ENCODE results near the gene TNFRSF13B. TPM values are rescaled to one million over a fixed set of nuclear protein-coding genes. Genes with fewer than 3 reads are reported as not detected.
"Not testable (repeated sequence)": the region's sequence is repeated elsewhere in the genome, so short reads cannot be mapped to it uniquely, and the experiment has no call there.

The TNFRSF13B gene
- total RNA-seq, 1 donor from 2014 or later, result not detected

- DNase-seq (ENCODE audit: extremely low spot score, unreplicated experiment), result peak; percentile 56
- Mint-ChIP-seq H3K4me3 (ENCODE audit: unreplicated experiment) (no peak overlapping the region), H3K4me1 (ENCODE audit: unreplicated experiment) (peaks cover 17% of the 10 kb centered on the region), H3K9me3 (ENCODE audit: unreplicated experiment) (peaks cover 3% of the 10 kb centered on the region), H3K27ac (ENCODE audit: unreplicated experiment) (no peak overlapping the region), H3K27me3 (ENCODE audit: unreplicated experiment) (peaks cover 32% of the 10 kb centered on the region), H3K36me3 (ENCODE audit: unreplicated experiment) (no peaks in the 10 kb centered on the region)
- no peak for TF ChIP-seq CTCF (IDR thresholded peaks at IDR 0.05)
Observed at GRCh38 chr17:16900288-16900882, 71.5 kb downstream of the TNFRSF13B start.

- H3K27ac Mint-ChIP-seq (ENCODE audit: unreplicated experiment); H3K9me3 Mint-ChIP-seq (ENCODE audit: unreplicated experiment); H3K4me3 Mint-ChIP-seq (ENCODE audit: unreplicated experiment); H3K36me3 Mint-ChIP-seq (ENCODE audit: unreplicated experiment); H3K4me1 Mint-ChIP-seq (ENCODE audit: unreplicated experiment): not testable (repeated sequence)
- H3K27me3 Mint-ChIP-seq (ENCODE audit: unreplicated experiment), result peaks cover 28% of the 10 kb centered on the region
- DNase-seq (ENCODE audit: extremely low spot score, unreplicated experiment), result peak; percentile 60
Observed at GRCh38 chr17:16897211-16897896, 74.6 kb downstream of the TNFRSF13B start.

GRCh38 chr17:16896235-16896634 lies 75.7 kb downstream of the TNFRSF13B start:
- H3K4me3 Mint-ChIP-seq (ENCODE audit: unreplicated experiment); H3K36me3 Mint-ChIP-seq (ENCODE audit: unreplicated experiment); H3K9me3 Mint-ChIP-seq (ENCODE audit: unreplicated experiment); H3K4me1 Mint-ChIP-seq (ENCODE audit: unreplicated experiment); H3K27ac Mint-ChIP-seq (ENCODE audit: unreplicated experiment): not testable (repeated sequence)
- peak; percentile 25 for DNase-seq (ENCODE audit: extremely low spot score, unreplicated experiment)
- peaks cover 22% of the 10 kb centered on the region for H3K27me3 Mint-ChIP-seq (ENCODE audit: unreplicated experiment)

DNA sequence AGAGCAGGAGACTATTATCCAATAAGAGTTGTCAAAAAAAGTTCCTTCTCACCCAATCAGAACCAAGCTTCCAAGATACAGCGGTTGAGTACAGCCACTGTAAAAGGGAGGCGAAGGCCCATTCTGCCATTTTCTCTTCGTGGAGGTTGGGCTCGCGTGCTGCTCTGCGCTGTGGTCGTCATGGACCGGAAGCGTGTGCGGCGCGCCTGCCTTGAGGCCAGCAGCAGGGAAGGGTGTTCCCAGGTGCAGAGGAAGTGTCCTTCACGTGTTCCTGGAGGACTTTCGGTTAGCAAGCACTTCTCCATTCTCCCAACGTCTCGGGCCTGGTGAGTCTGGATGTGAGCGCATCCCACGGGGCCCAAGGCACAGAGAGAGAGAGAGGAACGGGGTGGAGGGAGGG lies 78.4 kb downstream of the TNFRSF13B start:
- peaks cover 20% of the 10 kb centered on the region for H3K27me3 Mint-ChIP-seq (ENCODE audit: unreplicated experiment)
- not testable (repeated sequence) for H3K4me1 Mint-ChIP-seq (ENCODE audit: unreplicated experiment); H3K4me3 Mint-ChIP-seq (ENCODE audit: unreplicated experiment); H3K36me3 Mint-ChIP-seq (ENCODE audit: unreplicated experiment); H3K9me3 Mint-ChIP-seq (ENCODE audit: unreplicated experiment); H3K27ac Mint-ChIP-seq (ENCODE audit: unreplicated experiment)
- DNase-seq (ENCODE audit: extremely low spot score, unreplicated experiment), result peak; percentile 48

DNA sequence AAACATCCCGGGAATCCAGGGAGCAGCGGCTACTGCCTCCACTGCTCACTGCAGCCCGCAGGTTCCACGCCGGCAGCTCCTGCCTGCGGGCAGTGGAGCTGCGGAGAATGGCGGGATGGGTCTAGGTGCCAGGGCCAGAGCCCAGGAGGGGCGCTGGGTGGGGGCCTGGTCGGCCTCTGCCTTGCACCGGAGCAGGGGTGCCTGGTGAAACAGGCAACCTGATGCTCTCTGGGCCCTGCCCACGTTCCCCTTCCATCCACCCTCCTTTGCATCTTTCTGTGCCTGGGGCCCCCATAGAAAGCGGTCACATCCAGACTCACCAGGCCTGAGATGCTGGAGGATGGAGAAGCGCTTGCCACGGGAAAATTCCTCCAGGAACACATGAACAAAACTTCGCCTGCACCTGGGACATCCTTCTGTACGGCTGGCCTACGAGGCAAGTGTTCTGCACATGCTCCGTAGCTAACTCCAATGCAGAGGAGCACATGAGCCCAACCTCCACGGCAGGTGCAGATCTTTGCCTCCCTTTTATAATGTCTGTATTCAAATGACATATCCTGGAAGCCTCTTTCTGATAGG lies 79.0 kb downstream of the TNFRSF13B start:
- H3K9me3 Mint-ChIP-seq (ENCODE audit: unreplicated experiment); H3K36me3 Mint-ChIP-seq (ENCODE audit: unreplicated experiment); H3K4me1 Mint-ChIP-seq (ENCODE audit: unreplicated experiment); H3K4me3 Mint-ChIP-seq (ENCODE audit: unreplicated experiment); H3K27ac Mint-ChIP-seq (ENCODE audit: unreplicated experiment): not testable (repeated sequence)
- peak; percentile 54 for DNase-seq (ENCODE audit: extremely low spot score, unreplicated experiment)
- peaks cover 20% of the 10 kb centered on the region for H3K27me3 Mint-ChIP-seq (ENCODE audit: unreplicated experiment)

DNA sequence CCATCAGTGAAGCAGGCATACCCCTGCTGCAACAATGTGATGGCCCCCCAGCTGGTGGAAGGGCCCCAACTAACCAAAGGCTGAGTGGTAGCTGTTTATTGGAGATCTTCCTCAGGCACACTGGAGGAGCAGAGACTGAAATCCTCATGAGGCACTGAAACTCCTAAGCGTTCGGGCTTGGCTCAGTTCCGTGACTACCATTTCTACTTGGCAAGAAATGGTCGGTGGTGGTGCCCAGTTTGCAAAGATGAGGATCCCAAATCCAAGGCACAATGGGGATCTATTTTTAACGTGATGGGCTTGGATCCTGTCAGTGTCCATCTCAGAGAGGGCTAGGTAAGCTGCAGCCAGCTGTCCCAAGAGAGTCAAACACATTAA lies 82.8 kb downstream of the TNFRSF13B start:
- Mint-ChIP-seq H3K9me3 (ENCODE audit: unreplicated experiment) (no peaks in the 10 kb centered on the region), H3K4me1 (ENCODE audit: unreplicated experiment) (no peaks in the 10 kb centered on the region), H3K4me3 (ENCODE audit: unreplicated experiment) (no peak overlapping the region), H3K27me3 (ENCODE audit: unreplicated experiment) (peaks cover 29% of the 10 kb centered on the region), H3K27ac (ENCODE audit: unreplicated experiment) (no peak overlapping the region), H3K36me3 (ENCODE audit: unreplicated experiment) (no peaks in the 10 kb centered on the region)
- TF ChIP-seq CTCF (IDR thresholded peaks at IDR 0.05), result no peak
- peak; percentile 38 for DNase-seq (ENCODE audit: extremely low spot score, unreplicated experiment)

Other genes with a start within 250 kb of the TNFRSF13B start
- 206 and 209 TPM in 2 replicates for gene MPRIP, start 70.3 kb upstream of the TNFRSF13B start, total RNA-seq
- 0.81 and 1.3 TPM in 2 replicates for gene PLD6, start 234.2 kb upstream of the TNFRSF13B start, total RNA-seq